Fibroblast of pulmonary artery (primary cell): ENCODE measurements around the gene VPS35.

Experiments used
- DNase-seq: peaks from one replicate; pipeline ENCODE4 v3.0.0-alpha.2; 2010; ENCODE audit warnings: low read depth
- H3K4me3 ChIP-seq: replicated peaks from 2 replicates; pipeline ENCODE4 v1.5.1; 2011; ENCODE audit warnings: low read depth, mild to moderate bottlenecking, control low read depth, low read length, moderate library complexity
- CTCF ChIP-seq: IDR thresholded peaks from 2 replicates; pipeline ENCODE4 v1.5.1; 2011; ENCODE audit warnings: mild to moderate bottlenecking, control low read depth, low read length, inconsistent platforms; ENCODE audit errors: missing control alignments

Gene VPS35

GRCh38 chr16:46621006-46621933, 67.7 kb downstream of the VPS35 start, which contains the start of gene SHCBP1:
Gene SHCBP1, minus strand, starts transcription at chr16:46621379. Its CDS starts 20 bp downstream, at chr16:46621359.
- H3K4me3 ChIP-seq: peak within 1 kb of the TSS; percentile 85
- TF ChIP-seq CTCF: no peak
- DNase-seq: peak; percentile 88

- TF ChIP-seq CTCF: no peak
- peak; percentile 13 for DNase-seq
- peak overlapping the region; percentile 85 for H3K4me3 ChIP-seq
Observed at GRCh38 chr16:46620266-46621005, 68.5 kb downstream of the VPS35 start.

- DNase-seq: no peak
- no peak overlapping the region for H3K4me3 ChIP-seq
- TF ChIP-seq CTCF: no peak
Observed at GRCh38 chr16:46618516-46618915, 70.5 kb downstream of the VPS35 start.

- DNase-seq: no peak
- TF ChIP-seq CTCF: no peak
- H3K4me3 ChIP-seq: no peak overlapping the region
Observed at GRCh38 chr16:46614006-46614405, 75.0 kb downstream of the VPS35 start.

GRCh38 chr16:46613352-46613751, 75.6 kb downstream of the VPS35 start:
- no peak for DNase-seq
- no peak for TF ChIP-seq CTCF
- no peak overlapping the region for H3K4me3 ChIP-seq

GRCh38 chr16:46612121-46612520, 76.9 kb downstream of the VPS35 start:
- DNase-seq: no peak
- no peak overlapping the region for H3K4me3 ChIP-seq
- no peak for TF ChIP-seq CTCF
